T-helper 1 cell treated with Interleukin-12 subunit alpha and Interleukin-12 subunit beta and Interleukin-4 antibody, amounts not matched to agents 30 ng/mL and 1 ng/mL, for 36 hours (primary cell): ENCODE results near the gene PTTG1IP. TPM values are rescaled to one million over a fixed set of nuclear protein-coding genes. Genes with fewer than 3 reads are reported as not detected.
"Not testable (repeated sequence)": the region's sequence is repeated elsewhere in the genome, so short reads cannot be mapped to it uniquely, and the experiment has no call there.

Experiments
- intact Hi-C: fragments of 100-400 bp; cut with micrococcal nuclease; formaldehyde crosslinking; loops from one replicate; pipeline ENCODE4 v1.15.1; 2024
- total RNA-seq: library from RNA; stranded (reverse); gene quantifications from 2 replicates; pipeline ENCODE4 v1.2.3, GENCODE V29; 2022

Gene PTTG1IP
- total RNA-seq, 1 donor from 2014 or later: 88.3 TPM

DNA sequence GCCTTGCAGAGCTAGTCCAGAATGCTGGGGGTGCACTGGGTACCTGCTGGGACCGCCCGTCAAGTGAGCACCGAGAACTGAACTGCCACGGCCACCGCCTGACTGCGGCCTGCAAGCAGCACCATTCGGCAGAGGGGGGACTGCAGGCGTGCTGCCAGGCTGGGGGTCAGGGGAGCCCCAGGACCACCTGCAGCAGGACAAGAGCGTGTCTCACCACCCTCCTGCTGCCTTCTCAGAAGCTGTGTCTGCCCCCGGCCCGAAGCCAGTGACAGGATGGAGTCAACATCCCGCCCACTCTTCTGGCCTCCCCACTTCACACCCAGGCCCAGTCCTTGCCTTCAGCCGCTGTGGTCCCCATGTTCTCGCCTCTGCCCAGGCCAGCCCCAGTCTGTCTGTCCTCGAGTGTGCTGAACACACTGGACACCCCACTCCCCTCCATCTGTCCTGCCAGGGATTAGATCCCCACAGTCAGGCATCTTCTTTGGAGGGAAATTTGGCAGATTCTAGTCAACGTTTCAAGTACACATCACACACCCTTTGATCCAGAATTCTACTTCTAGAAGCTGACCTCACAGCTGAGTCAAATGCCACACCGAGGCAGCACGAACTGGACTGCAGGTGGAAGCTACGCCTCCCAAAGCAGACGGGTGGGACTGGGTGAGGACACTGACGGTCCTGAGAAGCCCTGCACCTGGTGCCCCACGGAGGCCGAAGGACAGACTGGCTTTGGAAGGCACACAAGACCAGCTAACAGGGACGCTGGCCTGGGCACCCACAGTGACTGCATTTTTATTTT lies 26.0 kb downstream of the PTTG1IP start:
- intact Hi-C loops: loop anchor here (2.0 kb wide), 1 partner anchor 47 kb away; the partner anchor contains the start of gene UBE2G2

DNA sequence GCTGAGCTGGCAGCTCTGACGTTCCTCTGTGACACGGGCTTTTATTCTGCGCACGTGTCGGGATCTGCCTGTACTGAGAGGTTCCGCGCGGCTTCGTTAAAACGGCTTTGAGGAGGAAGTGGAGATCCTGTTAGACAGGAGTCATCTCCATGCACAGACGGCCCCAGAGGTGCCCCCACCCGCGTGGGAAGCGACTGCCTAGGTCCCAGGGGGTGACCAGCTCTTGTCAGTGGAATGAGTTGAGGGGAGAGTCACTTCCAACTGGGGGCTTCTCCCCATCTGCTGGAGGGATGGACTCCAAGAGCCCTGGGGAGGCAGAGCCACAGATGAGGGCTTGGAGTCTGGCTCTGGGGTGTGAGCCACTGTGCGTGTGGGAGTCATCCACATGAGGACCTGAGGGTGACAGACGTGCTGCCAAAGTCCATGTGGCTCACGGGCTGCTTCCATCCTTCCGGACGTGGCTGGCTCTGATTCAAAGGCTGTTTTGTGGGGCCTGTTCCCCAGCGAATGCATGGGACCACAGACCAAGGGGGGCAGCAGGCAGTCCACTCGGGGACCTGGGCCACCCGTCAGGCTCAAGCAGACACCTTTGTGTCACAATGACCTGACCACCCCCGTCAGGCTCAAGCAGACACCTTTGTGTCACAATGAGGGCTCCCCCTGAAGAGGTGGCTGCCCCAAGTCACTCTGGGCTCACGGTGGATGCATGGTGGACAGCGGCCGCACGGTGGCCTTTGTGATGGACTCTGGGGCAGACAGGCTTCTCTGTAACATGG lies 26.8 kb downstream of the PTTG1IP start:
- intact Hi-C loops: loop anchor here (1.0 to 2.0 kb wide), 2 partner anchors 29 to 46 kb away; partner anchors contain the start of gene UBE2G2

DNA sequence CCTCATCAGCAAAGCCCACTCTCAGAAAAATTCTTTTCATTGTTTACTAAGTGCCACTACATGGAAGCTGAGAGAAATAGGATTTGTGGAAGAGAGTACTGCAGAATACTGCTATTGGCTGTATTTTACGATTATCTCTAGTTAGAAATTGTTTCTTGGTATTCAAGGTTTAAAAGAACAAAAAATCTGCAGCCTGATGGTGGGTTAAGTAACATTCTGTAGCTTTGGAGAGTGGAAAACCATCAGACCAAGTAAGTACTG lies 27.3 kb downstream of the PTTG1IP start:
- intact Hi-C loops: loop anchor here (1.0 to 2.0 kb wide), 2 partner anchors 29 to 45 kb away; partner anchors contain the start of gene UBE2G2

DNA sequence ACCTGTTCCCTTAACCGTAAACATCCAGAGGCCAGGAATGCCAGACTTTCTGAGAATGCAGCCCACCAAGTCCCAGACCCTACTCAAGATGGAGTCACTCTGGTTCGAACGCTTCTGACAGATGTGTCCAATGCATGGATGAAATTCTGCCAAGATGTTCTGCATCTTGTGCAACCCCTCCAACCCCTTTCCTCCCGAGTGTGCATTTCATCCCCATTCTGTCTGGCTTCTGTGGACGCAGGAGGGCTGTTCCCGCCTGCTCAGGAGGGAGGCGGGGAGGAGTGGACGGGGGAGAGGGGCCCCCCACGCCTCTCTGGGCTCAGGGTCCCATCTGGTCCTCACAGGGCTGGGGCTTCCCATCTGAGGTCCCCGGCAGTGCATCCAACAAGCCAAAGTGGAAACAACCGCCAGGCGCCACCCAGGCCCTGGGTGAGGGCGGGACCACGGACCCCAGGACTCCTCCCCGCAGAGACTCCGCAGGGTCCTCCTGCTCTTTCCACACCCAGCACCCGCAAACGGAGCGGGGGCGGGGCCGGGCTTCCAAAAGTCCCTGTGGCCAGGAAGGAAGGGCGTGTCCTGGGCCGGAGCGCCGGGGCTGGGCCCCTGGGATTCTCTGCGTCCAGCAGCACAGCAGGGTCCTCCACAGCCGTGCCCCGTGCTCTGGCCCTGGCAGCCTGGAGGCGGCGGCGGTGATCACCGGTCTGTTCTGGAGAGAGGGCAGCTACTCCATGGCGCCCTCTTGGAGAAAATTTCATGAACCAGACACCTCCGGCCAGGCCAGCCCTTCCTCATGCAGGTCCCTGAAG lies 27.9 kb downstream of the PTTG1IP start:
- intact Hi-C loops: loop anchor here (1.0 to 2.0 kb wide), 3 partner anchors 27 to 45 kb away; partner anchors contain the start of genes SUMO3 and UBE2G2

DNA sequence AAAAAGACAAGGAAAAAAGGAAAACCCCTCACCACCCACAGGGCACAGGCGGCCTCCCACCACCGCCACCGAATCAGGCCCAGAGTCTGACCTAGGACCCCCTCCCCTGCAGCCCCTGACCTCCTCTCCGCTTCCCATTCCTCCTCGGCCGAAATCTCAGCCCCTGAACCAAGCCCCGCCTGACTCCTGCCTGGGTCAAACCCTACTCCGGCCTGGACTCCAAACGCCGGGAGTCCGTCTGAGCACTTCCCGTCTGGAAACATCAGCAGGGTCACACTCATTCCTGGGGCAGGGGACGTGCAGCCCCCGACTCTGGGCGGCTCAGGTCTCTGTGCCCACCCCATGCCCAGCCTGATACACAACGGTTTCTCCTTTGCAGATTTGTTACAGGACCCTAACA lies 29.2 kb downstream of the PTTG1IP start:
- intact Hi-C loops: no loop called here

DNA sequence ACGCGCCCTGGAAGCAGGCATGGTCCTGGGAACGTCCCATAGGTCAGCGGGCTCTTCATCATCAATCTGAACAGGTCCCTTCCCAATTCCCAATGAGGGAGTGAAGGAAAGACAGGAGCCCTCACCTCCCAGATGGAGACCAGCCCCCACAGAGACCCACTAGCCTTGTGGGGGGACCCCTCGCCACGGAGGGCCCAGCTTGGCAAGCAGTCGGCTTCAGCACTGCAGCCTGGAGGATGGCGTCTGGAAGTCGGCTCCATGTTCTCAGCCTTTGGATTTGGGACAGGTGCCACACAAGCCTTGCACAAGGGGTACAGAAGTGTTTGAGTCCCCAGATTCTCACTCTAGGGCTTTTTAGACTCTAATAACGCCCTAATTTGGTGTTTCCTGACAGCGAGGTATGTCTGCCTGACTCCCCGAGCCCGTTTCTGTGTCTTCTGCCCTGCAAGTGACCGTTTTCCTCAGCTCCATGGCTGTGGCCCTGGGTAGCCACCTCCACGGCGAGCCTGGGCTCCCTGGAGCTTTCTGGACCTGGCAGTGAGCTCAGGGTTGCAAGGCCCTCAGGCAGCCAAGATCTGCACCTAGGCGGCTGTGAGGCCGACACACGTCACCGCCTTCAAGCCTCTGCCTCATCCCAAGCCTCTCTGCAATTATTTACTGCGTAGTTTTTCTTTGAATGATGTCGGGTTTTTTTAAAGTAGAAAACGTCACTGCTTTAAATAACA lies 30.6 kb downstream of the PTTG1IP start:
- intact Hi-C loops: no loop called here

DNA sequence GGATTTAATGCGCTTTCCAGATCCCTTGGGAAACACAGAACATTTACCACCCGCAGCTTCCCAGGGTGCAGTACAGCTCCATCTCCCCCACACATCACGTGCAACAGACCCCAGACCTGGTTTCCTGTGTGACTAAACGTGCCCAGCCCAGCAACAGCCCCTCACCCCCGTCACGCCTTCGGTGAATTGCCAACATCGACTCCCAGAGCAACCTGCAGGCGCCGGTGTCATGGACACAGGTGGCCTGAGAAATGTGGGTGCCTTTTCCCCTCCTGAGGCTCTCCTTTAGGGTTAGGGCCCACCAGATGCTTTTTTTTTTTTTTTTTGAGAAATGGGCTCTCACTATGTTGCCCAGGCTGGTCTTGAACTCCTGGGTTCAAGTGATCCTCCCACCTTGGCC lies 31.4 kb downstream of the PTTG1IP start:
- intact Hi-C loops: no loop called here

DNA sequence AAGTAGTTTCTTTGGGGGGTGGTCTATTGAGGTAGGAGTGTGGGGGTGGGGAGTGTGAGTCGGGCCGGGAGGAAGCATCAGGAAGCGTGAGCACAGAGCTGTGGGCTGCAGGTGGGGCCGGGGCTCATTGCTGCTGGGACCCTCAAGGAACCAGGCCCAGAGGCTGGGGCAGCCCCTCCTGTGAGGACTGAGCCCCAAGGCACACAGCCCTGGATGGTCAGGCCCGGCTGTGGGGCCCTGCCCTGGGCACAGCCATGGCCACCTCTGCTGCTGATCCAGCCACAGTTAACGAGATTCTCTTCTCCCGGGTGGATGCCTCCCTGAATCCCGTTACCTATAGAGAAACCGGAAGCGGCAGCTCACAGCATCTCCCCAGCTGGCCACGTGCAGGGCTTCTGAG lies 32.7 kb downstream of the PTTG1IP start:
- intact Hi-C loops: no loop called here

DNA sequence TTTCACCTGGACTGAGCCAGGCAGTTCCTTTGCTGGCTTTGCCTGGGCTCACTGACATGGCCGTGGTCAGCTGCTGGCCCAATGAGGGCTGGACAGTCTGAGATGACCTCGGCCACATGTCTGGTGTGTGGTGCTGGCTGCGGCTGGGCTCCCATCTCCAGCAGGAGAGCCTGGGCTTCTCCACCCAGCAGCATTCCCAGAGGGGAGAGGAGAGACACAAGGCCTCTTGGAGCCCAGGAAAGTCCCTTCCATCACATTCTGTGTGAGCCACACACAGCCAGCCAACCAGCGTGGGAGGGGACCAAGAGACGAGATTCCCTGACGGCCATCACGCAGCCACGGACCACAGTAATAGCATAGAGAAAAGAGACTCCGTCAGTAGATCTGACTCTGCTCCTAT lies 34.5 kb downstream of the PTTG1IP start:
- intact Hi-C loops: no loop called here

DNA sequence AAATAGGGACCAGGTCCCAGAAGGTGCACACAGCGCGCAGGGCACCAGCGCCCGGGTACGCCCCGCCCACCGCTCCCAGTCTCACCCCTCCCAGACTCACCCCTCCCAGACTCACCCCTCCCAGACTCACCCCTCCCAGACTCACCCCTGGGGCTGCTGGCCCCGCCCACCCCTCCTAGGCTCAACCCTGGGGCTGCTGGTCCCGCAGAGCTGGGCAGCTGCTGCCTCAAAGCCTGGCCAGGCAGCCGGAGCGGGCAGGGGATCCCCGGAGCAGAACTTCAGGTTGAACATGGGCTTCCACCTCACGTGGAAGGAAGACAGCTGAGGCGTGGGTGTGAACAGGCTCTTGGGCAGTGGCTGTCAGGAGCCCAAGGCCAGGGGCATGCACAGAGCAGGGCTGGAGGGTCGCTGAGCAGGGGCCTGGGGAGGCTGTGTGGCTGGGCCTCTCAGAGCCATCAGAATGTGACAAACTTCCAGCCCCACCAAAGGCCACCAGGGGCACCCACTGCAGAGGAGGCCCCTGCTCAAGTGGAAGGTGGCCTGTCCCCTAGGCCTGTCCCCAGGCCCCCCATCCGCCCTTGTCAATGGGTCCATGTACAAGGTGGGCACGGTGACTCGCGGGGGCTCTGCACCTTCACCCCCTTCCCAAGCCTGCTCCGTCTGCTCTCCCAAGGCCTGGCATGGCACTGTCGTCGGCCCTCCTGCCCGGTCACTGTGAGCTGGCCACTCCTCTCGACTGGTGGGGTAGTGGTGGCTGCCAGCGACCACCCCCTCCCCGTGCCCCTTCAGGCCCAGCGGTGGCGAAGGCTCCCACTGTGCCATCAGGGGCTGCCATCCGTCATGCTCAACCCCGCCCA lies 35.2 kb downstream of the PTTG1IP start:
- intact Hi-C loops: no loop called here

DNA sequence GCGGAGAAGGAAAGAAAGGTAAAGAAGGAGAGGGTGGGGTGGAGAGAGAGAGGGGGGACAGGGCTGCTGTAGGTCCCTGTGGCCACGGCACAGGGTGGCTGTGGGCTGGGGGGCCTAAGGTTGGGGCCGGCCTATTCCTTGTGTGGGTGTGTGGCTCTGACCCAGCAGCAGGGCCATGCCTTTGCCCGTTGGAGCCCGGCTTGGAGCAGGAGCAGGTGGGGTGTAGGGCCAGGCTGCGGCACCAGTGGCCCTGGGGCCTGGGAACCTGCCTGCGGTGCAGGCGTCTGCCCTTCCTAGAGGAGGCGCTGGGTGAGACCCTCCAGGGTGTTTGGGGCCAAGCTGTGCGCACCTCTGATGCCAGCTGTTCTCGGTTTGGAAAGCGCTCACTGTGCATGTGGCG lies 36.0 kb downstream of the PTTG1IP start:
- intact Hi-C loops: no loop called here

DNA sequence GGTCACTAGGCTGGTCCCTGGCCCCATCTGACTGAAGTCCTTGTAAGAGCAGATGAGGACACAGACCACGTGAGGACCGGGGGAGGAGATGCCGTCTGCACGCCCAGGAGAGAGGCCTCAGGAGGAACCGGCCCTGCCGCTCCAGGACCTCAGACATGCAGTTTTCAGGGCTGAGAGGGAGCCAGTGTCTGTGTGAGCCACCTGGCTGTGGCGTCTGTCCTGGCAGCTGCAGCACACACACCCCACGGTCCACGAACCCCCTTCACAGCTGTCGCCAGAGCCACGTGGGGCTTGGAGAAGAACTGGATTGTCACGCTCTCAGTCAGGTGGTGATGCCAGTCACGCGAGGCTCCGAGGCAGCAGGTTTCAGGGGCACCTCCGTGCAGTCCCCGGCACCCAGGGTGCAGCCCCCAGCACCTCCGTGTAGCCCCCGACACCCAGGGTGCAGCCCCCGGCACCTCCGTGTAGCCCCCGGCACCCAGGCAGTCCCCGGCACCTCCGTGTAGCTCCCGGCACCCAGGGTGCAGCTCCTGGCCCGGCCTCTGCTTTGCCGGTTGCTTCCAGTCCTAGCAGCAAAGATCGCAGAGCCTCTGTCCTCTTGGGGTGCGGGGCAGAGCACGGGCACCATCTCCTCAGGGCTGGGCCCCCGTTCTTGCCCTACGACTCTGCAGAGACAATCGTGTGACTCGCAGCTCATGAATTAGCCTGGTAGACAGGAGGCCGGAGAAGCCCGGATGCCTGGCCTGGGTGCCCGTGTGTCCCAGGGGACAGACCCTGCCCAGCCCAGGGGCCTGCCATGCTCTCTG lies 36.6 kb downstream of the PTTG1IP start:
- intact Hi-C loops: no loop called here

DNA sequence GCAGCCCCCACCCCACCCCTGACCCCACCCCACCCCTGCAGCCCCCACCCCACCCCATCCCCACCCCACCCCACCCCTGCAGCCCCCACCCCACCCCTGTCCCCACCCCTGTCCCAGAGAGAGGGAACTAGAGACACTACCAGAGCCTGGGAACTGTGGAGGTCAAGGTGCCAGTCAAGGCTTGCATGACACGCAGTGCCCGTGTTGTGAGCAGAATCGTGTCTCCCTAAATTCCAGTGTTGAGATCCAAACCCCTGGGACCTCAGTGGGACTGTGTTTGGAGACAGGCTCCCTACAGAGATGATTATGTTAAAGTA lies 37.2 kb downstream of the PTTG1IP start:
- intact Hi-C loops: no loop called here

DNA sequence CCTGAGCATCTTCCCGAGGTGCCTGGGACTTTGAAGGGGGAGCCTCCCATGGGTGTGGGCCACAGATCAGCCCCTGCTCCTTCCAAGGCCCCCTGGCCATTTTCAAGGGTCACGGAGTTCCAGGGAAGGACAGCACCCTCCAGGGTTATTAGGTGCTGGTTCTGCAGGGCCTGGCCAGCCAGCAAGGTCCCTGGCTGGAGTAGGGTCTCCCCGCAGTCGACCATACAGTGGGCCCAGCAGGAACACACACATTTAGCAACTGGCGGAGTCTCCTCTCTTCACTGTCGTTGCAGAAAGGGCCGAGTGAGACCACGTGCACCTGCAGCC lies 37.9 kb downstream of the PTTG1IP start:
- intact Hi-C loops: no loop called here

DNA sequence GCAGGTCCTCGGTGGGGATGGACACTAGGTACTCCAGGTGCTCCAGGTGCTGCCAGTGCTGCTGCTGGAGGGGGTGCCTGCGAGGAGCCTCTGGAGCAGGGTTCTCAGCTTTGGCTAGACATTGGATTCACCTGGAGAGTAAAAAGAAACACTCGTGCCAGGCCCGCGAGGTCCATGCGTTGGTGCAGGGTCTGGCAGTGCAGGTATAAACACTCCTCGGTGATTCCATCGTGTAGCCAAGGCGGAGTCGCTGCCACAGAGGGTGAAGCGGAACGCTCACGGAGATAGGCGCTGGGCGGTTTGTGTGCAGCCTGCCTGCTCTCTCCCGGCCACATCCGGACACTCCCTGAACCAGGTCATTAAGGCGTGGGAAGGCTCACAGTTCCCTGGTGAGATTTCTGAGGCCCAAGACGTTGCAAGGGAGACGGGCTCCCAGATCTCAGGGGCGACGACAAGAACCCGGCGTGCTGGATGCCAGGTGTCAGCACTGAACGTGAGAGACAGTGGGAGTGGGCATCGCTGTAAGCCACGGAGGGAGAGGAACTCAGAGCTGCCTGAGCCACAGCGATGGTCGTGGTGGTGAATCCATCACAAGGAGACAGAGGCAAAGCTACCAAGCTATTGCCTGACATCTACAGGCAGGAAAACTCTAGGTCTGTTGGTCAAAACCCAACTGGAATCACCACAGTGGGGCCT lies 38.4 kb downstream of the PTTG1IP start:
- intact Hi-C loops: no loop called here

DNA sequence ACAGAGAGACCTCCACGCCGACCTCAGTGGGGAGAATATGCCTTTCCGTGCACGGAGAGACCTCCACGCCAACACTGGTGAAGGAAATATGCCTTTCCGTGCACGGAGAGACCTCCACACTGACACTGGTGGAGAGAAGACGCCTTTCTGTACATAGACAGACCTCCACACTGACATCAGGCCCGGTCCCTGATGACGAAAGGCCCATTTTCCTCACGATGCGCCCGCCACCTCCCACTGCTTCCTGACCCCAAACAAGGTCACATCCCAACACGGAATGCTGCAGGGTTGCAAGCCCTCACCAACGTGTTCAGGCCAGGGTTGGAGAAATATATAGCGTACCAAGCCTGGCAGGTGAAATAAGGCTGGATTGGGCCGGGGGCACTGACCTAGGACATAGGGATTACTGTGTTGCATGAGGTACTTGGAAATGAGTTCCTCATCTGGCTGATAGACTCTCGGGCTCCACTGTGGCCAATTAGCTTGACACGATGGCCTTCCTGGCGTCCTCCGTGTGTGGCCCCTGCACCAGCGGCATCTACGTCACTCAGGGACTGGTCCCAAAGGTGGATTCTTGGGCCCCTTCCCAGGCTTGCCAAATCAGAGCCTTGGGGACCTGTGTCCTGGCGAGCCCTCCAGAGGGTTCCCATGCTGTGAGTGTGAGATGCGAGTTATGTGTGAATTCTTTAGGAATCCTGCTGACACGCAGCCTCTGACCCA lies 39.1 kb downstream of the PTTG1IP start:
- intact Hi-C loops: no loop called here

DNA sequence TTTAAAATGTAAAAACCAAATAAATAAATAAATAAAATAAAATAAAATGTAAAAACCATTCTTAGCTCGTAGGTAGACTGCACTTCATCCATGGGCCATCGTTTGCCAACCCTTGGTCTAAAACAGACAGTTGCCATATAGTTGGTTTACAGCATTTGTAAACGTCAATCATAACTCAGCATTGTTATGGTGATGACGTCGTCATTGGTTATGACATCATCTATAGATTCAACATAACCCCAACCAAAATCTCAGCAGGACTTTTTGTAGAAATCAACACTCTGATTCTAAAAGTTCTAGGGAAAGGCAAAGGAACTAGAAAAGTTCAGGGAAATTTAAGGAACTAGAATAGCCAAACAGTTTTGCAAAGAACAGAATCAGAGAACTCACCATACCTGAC lies 39.8 kb downstream of the PTTG1IP start:
- intact Hi-C loops: no loop called here

DNA sequence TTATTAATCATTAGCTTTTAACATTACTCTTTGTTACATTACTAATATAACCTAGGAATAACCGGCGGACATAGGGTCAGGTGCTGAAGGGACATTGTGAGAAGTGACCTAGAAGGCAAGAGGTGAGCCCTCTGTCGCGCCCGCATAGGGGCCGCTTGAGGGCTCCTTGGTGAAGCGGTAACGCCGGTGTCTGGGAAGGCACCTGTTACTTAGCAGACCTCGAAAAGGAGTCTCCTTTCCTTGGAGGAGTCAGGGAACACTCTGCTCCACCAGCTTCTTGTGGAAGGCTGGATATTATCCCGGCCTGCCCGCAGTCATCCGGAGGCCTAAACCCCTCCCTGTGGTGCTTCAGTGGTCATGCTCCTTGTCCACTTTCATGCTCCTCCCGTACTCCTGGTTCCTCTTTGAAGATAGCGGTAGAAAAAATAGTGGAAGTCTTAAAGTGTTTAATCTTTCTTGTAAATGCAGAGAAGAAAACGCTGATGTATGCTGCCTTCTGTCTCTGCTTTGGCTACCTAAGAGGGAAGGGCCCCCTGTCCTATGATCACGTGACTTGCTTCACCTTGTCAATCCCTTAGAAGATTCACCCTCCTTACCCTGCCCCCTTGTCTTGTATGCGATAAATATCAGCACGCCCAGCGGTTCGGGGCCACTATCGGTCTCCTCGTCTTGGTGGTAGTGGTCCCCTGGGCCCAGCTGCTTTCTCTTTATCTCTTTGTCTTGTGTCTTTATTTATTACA lies 40.8 kb downstream of the PTTG1IP start:
- intact Hi-C loops: not testable (repeated sequence)
